GM21423 (cell line): ENCODE data around the gene VGLL1.

Experiments used
- ATAC-seq: cut with Tn5 transposase; IDR thresholded peaks from one replicate; pipeline ENCODE4 v1.9.1; 2021; ENCODE audit warnings: mild to moderate bottlenecking, moderate library complexity; ENCODE audit not compliant: unreplicated experiment

VGLL1 gene

GRCh38 chrX:136531951-136532350 is at the start of gene VGLL1:
Gene VGLL1, plus strand, starts transcription at chrX:136532215. Its CDS starts 3,806 bp downstream, at chrX:136536021.
- ATAC-seq: no peak

DNA sequence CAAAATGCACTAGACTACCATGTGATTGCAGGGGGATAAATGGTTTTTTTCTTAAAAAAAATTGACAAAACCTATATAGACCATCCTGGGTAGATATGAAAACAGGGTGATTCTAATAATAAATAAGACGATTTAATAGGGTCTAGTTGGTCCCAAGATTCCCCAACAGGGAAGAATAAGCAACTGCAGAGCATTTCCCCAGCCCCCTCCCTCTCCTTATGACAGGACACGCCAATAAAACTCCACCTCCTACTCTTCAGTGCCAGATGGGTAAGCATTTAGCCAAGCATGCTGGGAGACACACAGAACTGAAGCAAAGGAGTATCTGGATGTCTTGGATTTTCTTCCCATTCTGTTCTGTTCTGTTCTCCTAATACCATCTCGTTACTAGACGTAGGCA is 44.4 kb upstream of the VGLL1 start, which contains the start of gene BRS3:
BRS3 (plus strand) TSS at position 301 of the 400 bp plus-strand sequence. CDS start 168 bp downstream, outside the sequence.
- no peak for ATAC-seq

GRCh38 chrX:136488706-136489105 is 43.3 kb upstream of the VGLL1 start:
- ATAC-seq: no peak

- ATAC-seq: no peak
These were observed 40.2 kb upstream of the VGLL1 start for GRCh38 chrX:136491832-136492231.

GRCh38 chrX:136493011-136493410 is 39.0 kb upstream of the VGLL1 start:
- no peak for ATAC-seq

DNA sequence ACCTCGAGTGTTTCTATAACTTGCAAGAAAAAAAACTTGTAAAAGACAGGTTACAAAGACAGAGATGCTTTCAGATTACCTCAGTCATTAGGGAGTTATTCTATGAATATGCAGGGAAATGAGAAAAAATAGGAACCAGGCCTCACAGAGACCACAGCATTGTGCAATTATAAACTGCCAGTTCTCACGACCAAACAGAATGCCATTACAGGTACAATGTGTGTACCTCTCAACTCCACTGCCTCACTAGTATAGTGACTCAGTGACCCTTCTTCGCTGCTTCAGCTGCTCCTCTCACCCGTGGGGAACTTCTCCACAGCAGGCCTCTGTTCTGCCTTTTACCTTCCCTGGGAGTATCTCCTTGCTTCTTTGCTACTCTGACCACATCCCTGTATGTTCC is 37.0 kb upstream of the VGLL1 start:
- ATAC-seq: no peak

DNA sequence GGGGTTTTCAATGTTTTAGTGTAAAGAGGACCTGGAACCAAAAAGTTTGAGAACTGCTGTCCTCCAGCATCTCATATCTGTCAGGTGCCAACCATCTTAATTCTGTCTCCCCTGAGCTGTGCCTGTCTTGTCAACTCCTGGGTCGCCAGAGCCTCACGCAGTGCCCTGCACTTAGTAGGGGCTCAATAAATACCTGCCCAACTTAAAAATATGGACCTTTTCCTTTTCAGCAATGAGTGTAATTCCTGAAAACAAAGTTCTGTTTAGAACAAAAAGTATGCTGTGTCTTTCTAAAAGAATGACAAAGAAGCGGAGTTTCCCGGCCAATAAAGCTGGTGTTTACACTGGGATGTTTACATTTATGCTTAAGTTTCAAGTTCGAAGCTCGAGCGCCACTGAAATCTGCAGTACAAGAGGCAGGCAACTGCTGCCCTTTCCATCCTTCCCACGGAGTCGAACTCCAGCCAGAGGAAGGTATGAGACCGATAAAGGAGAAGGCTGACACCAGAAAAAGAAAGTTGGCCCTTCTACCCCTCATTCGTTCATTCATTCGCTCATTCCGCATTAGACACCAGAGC is 35.7 kb upstream of the VGLL1 start:
- no peak for ATAC-seq

GRCh38 chrX:136496764-136497555 is 35.1 kb upstream of the VGLL1 start:
- ATAC-seq: peak; percentile 79

GRCh38 chrX:136497556-136498052 is 34.4 kb upstream of the VGLL1 start, which contains the start of gene HTATSF1:
Gene HTATSF1, plus strand, starts transcription at chrX:136497592. Its CDS starts 93 bp downstream, at chrX:136497685.
- ATAC-seq: peak; percentile 12

GRCh38 chrX:136519069-136519468 is 12.9 kb upstream of the VGLL1 start:
- no peak for ATAC-seq

DNA sequence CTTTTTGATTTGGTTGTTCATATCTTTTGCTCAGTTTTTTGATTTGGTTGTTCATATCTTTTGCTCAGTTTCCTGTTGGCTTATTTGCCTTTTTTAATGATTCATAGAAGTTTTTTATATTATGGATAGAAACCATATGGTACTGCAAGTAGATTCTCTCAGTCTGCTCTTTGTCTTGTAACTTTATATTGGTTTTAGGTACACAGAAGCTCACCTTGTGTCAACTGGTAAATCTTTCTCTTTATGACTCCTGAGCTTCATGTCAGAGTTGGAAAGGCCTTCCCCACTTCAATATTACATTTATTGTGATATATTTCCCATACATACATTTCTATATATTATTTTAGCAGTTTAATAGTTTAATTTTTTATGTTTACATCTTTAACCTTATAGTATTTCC is 8.2 kb upstream of the VGLL1 start:
- ATAC-seq: no peak

DNA sequence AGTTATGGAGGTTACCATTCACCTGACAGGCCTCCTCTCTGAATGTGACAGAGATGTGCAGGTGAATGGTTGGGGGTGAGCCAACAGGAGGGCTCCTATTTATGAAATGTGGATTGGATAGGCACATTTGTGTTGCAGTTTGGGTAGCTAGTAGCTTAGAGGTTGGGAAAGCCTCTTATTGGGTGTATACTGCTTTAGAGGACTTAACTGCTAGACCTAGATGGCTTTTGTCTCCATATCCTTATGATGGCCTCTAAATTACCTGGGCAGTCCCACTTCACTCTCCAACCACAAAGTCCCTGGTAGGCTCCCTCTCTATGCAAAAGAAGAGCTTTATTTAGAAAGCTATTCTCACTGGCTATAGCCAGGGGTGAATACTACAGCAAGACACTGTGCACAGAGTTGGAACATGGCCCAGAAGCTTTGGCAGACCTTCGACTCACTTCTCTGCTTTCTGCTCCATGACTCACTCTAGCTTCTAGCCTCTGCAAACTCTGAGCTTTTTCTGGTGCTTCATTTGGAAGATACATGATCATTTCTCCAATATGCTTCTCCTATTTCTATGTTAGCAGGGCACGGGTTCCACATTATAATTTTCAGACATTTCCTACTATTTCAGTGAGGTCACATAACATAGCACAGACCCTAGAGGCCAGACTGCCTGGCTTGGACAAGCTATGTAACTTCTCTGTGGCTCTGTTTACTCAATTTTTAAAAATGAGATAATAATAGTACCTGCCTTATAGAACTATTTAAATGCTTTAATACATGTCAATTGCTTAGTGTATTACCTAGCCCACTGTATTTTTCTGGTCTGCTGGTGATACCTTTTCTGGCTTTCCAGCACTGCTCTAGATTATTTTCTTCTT is 6.0 kb upstream of the VGLL1 start:
- ATAC-seq: no peak

- ATAC-seq: no peak
These were observed 3.2 kb upstream of the VGLL1 start for GRCh38 chrX:136528645-136529315.

GRCh38 chrX:136529795-136530194 is 2.2 kb upstream of the VGLL1 start:
- no peak for ATAC-seq

GRCh38 chrX:136534131-136534530 is 2.1 kb downstream of the VGLL1 start:
- no peak for ATAC-seq

DNA sequence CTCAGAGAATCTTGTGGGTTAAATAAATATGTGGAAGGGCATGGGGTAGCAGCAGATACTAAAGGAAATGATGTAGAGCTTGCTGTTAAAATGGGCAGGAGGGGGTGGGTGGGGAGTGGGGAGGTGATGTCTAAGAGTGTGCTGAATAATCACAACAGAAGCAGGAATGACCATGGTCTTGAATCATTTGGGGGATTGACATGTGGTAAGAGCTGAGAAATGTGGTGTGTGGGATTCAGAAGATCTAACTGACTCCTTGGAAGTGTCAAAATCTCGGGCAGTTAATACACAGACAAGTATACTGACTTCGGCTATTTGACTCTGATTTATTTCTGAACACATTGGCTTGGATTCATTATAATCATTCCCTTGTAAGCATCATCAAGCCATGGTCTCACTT is 6.8 kb downstream of the VGLL1 start:
- no peak for ATAC-seq

DNA sequence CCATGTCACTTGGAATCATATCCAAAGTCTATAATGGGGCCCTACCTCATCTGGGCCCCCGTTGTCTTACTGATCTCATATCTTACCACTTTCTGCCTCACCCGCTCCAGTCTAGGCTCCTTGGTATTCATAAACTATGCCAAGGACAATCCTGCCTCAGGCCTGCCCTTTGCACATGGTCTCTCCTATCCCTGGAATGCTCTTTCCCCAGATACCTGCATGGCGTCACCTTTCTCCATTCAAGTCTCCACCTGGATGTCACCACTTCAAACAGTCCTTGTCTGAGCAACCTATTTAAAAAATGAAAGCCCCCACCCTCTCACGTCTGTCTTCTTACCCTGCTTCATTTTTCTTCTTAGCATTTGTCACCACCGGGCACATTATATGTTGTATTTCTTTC is 8.2 kb downstream of the VGLL1 start:
- no peak for ATAC-seq

DNA sequence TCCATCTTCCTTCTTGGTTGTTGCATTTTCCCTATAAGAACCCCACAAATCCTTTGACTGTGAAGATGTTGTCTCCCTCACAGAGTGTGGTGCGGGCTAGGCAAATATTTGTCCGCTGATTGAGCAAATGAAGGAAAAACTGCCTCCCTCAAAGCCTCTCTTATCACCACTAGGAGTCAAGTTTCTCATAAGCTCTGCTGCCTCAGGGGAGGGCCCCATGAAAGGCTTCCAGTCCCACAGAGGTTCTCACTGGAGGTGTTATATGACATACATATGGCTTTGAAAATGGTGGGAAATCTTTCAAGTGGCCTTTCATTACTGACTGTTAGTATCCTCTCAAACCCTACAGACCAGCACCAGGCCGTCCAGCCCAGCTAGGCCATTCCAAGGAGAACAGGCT is 9.3 kb downstream of the VGLL1 start:
- ATAC-seq: no peak

DNA sequence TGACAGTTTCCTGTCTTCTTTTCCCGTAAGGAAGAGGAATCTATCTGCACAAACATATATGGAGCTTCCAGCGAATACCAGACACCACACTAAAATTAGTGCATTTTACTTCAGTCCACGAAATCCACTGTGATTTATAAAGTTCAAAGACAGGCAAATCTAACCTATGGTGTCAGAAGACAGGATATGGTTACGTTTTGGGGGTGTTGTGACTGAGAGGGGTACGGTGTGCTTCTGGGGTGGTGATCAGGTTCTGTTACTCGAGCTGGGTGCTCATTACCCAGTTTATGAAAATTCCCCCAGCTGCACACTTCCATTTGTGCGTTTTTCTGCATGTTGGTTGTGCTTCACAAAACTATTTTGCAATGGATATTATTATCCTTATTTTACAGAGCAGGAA is 10.3 kb downstream of the VGLL1 start:
- ATAC-seq: no peak

DNA sequence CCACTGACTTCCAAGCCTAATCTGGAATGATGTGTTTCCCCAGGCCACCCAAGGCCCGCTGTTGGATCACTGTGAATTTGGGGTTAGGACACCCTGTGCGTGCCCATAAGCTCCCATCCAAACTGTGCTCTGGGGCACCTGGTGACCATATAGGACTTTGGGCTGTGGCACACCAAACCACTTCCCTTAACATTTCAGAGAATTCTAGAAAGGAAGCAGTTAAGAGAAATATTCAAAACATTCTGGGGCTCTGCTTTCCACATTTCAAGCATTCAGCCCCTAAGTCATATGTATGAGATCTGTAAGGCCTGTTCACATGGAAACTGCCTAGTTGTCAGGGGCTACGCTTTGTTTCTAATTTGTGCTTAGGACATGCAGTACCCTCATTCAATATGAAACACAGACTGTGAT is 14.4 kb downstream of the VGLL1 start:
- ATAC-seq: no peak

GRCh38 chrX:136549226-136549625 is 17.2 kb downstream of the VGLL1 start:
- no peak for ATAC-seq
